NCI-H2107 (cell line): ENCODE data around the gene STX18.
"Not testable (repeated sequence)": the region's sequence is repeated elsewhere in the genome, so short reads cannot be mapped to it uniquely, and the experiment has no call there.

Experiments used
- DNase-seq: peaks from one replicate; lab custom pipeline; 2025; lab: John Stamatoyannopoulos, UW

STX18 gene

GRCh38 chr4:4554234-4554633 lies 12.4 kb upstream of the STX18 start:
- DNase-seq = no peak

- DNase-seq = not testable (repeated sequence)
These were observed 10.2 kb upstream of the STX18 start for GRCh38 chr4:4552042-4552441.

- not testable (repeated sequence) for DNase-seq
These were observed 8.3 kb upstream of the STX18 start for GRCh38 chr4:4550161-4550560.

- DNase-seq = no peak
These were observed 7.7 kb upstream of the STX18 start for GRCh38 chr4:4549534-4549933.

- DNase-seq = no peak
These were observed 1.1 kb upstream of the STX18 start for GRCh38 chr4:4542774-4543485.

GRCh38 chr4:4541040-4541631 lies 712 bp downstream of the STX18 start:
- no peak for DNase-seq

GRCh38 chr4:4539481-4539880 lies 2.4 kb downstream of the STX18 start:
- DNase-seq = no peak

- no peak for DNase-seq
These were observed 6.3 kb downstream of the STX18 start for GRCh38 chr4:4535590-4535989.

- DNase-seq = no peak
These were observed 7.2 kb downstream of the STX18 start for GRCh38 chr4:4534515-4535145.

- no peak for DNase-seq
These were observed 8.2 kb downstream of the STX18 start for GRCh38 chr4:4533461-4534169.

- DNase-seq = no peak
These were observed 9.3 kb downstream of the STX18 start for GRCh38 chr4:4532371-4533154.

GRCh38 chr4:4529392-4529791 lies 12.5 kb downstream of the STX18 start:
- DNase-seq = no peak

GRCh38 chr4:4526401-4526800 lies 15.4 kb downstream of the STX18 start:
- DNase-seq = no peak

- DNase-seq = no peak
These were observed 17.5 kb downstream of the STX18 start for GRCh38 chr4:4524364-4524763.

GRCh38 chr4:4521731-4522130 lies 20.1 kb downstream of the STX18 start:
- no peak for DNase-seq

- DNase-seq = no peak
These were observed 20.7 kb downstream of the STX18 start for GRCh38 chr4:4521136-4521535.

GRCh38 chr4:4519297-4519894 lies 22.5 kb downstream of the STX18 start:
- DNase-seq = no peak

GRCh38 chr4:4518747-4519146 lies 23.1 kb downstream of the STX18 start:
- DNase-seq = no peak

GRCh38 chr4:4514786-4515185 lies 27.1 kb downstream of the STX18 start:
- DNase-seq = no peak

- no peak for DNase-seq
These were observed 29.6 kb downstream of the STX18 start for GRCh38 chr4:4512282-4512681.

- not testable (repeated sequence) for DNase-seq
These were observed 31.2 kb downstream of the STX18 start for GRCh38 chr4:4510641-4511040.

- DNase-seq = no peak
These were observed 32.3 kb downstream of the STX18 start for GRCh38 chr4:4509521-4509920.
